K562 (cell line): ENCODE measurements around the gene TCEANC2. TPM values are rescaled to one million over a fixed set of nuclear protein-coding genes. Genes with fewer than 3 reads are reported as not detected.

ENCODE experiments used
- ATAC-seq: fragments of 200-7000 bp; cut with Tn5 transposase; 3 replicates; pipeline ENCODE4 v1.9.1; 2020; ENCODE audit warnings: moderate library complexity
- BruUV-seq: library from RNA; stranded (reverse); fragments of 400-500 nt; replicated peaks from 2 replicates; lab custom pipeline; 2021; lab: Mats Ljungman, UMichigan
- CTCF ChIA-PET: fragments of 300-600 bp; formaldehyde crosslinking; extraction: SDS; loops from one replicate; lab custom pipeline; 2021; ENCODE audit warnings: low intra/inter-chr PET ratio; lab: Yijun Ruan, JAX
- POLR2A ChIA-PET: fragments of 300-600, 350-650 bp; sonication (Branson Sonifier 250); formaldehyde crosslinking; extraction: SDS; loops from one replicate; lab custom pipeline; 2021; ENCODE audit warnings: antibody characterized with exemption, inconsistent platforms; lab: Yijun Ruan, JAX
- DNase-seq, 4 experiments: peaks; one replicate each; pipeline versions ENCODE4 v3.0.0 to v3.0.0-alpha.2; 2011 to 2018; ENCODE audit warnings: low spot score in 3 of 4, mixed read lengths in 3 of 4; ENCODE audit errors: extremely low read depth in 1 of 4
- FAIRE-seq: peaks from 2 replicates; lab custom pipeline; 2011; peaks lifted over from hg19 to GRCh38; lab: Jason Lieb, UNC
- H2AFZ ChIP-seq: 2 replicates; pipeline ENCODE4 v1.6.0; 2011; ENCODE audit warnings: low read depth, low read length, control low read depth, inconsistent platforms
- H3K27ac ChIP-seq: fragments of 200-600 bp; 3 replicates; pipeline ENCODE4 v1.8.0; 2011; ENCODE audit warnings: low read depth, mild to moderate bottlenecking, control low read depth, inconsistent platforms, low read length, moderate library complexity, mixed read lengths; ENCODE audit errors: extremely low read depth
- H3K27me3 ChIP-seq, 2 experiments: fragments of 300-600 bp in 1 of 2; 2 replicates in 1 of 2; 3 replicates in 1 of 2; pipeline versions ENCODE4 v1.6.0 to v1.8.0; 2011; ENCODE audit warnings: inconsistent platforms in 2 of 2, low read length in 2 of 2, mild to moderate bottlenecking in 1 of 2, mixed read lengths in 1 of 2, moderate library complexity in 1 of 2; ENCODE audit not compliant: control insufficient read depth in 2 of 2, insufficient read depth in 2 of 2
- H3K36me3 ChIP-seq: fragments of 300-600 bp; 3 replicates; pipeline ENCODE4 v1.8.0; 2011; ENCODE audit warnings: mild to moderate bottlenecking, low read length, inconsistent platforms; ENCODE audit not compliant: control insufficient read depth, insufficient read depth
- H3K4me1 ChIP-seq, 2 experiments: fragments of 200-600 bp in 1 of 2; replicated peaks in 1 of 2; 2 replicates in 1 of 2; 3 replicates in 1 of 2; pipeline versions ENCODE4 v1.5.1 to v1.8.0; 2011; ENCODE audit warnings: inconsistent platforms in 2 of 2, low read length in 2 of 2, mild to moderate bottlenecking in 1 of 2, mixed read lengths in 1 of 2, moderate library complexity in 1 of 2; ENCODE audit not compliant: control insufficient read depth in 2 of 2, insufficient read depth in 2 of 2
- H3K4me2 ChIP-seq: 2 replicates; pipeline ENCODE4 v1.6.1; 2011; ENCODE audit warnings: low read length, control low read depth, inconsistent platforms, mixed read lengths; ENCODE audit not compliant: insufficient read depth
- H3K4me3 ChIP-seq: fragments of 200-600 bp; sonication (generic), shearing (Covaris generic); 2 replicates; pipeline ENCODE4 v1.5.1; 2016; ENCODE audit warnings: control low read depth, inconsistent platforms
- H3K79me2 ChIP-seq: fragments of 200-600 bp; 3 replicates; pipeline ENCODE4 v1.8.0; 2011; ENCODE audit warnings: low read length, inconsistent platforms; ENCODE audit not compliant: control insufficient read depth, insufficient read depth
- H3K9ac ChIP-seq, 2 experiments: 2 replicates each; pipeline versions ENCODE4 v1.6.0 to v1.6.1; 2011; ENCODE audit warnings: low read depth in 2 of 2, low read length in 2 of 2, control low read depth in 1 of 2, inconsistent platforms in 1 of 2, mild to moderate bottlenecking in 1 of 2, mixed read lengths in 1 of 2; ENCODE audit not compliant: insufficient read depth in 1 of 2
- H3K9me1 ChIP-seq: one replicate; pipeline ENCODE4 v1.6.0; 2011; ENCODE audit warnings: inconsistent platforms, mild to moderate bottlenecking, low read length, moderate library complexity; ENCODE audit not compliant: control insufficient read depth, insufficient read depth
- H3K9me3 ChIP-seq: replicated peaks from 2 replicates; pipeline ENCODE4 v1.5.1; 2011; ENCODE audit warnings: low read depth, low read length, inconsistent platforms; ENCODE audit not compliant: control insufficient read depth, insufficient read depth
- H4K20me1 ChIP-seq: replicated peaks from 2 replicates; pipeline ENCODE4 v1.6.1; 2011; ENCODE audit warnings: low read length, inconsistent platforms, mixed read lengths; ENCODE audit not compliant: control insufficient read depth, insufficient read depth
- BCOR ChIP-seq: fragments of 450-650 bp; IDR thresholded peaks from 2 replicates; pipeline ENCODE4 v1.6.1; 2016
- CAMTA2 ChIP-seq: fragments of 250-450 bp; sonication (Bioruptor Pico); conservative IDR thresholded peaks from 2 replicates; pipeline ENCODE4 v1.5.1; 2022
- CLOCK ChIP-seq: fragments of 250-450 bp; sonication (Bioruptor Pico); IDR thresholded peaks from 2 replicates; pipeline ENCODE4 v1.4.0; 2020; ENCODE audit warnings: mild to moderate bottlenecking, moderate library complexity, borderline replicate concordance
- CTBP1 ChIP-seq: fragments of 450-650 bp; IDR thresholded peaks from 2 replicates; pipeline ENCODE4 v1.6.1; 2016; ENCODE audit warnings: borderline replicate concordance
- DLX4 ChIP-seq: fragments of 250-450 bp; sonication (Bioruptor Pico); IDR thresholded peaks from 2 replicates; pipeline ENCODE4 v1.6.1; 2021; ENCODE audit warnings: mild to moderate bottlenecking
- ESRRA ChIP-seq: fragments of 450-650 bp; IDR thresholded peaks from 2 replicates; pipeline ENCODE4 v1.6.1; 2014; ENCODE audit warnings: low read depth, mild to moderate bottlenecking, moderate library complexity, borderline replicate concordance
- ESRRB ChIP-seq: fragments of 250-450 bp; sonication (Bioruptor Pico); IDR thresholded peaks from 2 replicates; pipeline ENCODE4 v1.5.0; 2020; ENCODE audit warnings: mild to moderate bottlenecking, moderate library complexity, borderline replicate concordance
- HNRNPUL1 ChIP-seq: fragments of 200-400 bp; formaldehyde crosslinking; IDR thresholded peaks from 2 replicates; pipeline ENCODE4 v1.6.1; 2017; ENCODE audit warnings: low read length
- MED1 ChIP-seq: sonication (generic); formaldehyde crosslinking; IDR thresholded peaks from 2 replicates; pipeline ENCODE4 v1.8.1; 2023; ENCODE audit warnings: missing genetic modification reagents, borderline replicate concordance
- MIER1 ChIP-seq: fragments of 450-650 bp; IDR thresholded peaks from 2 replicates; pipeline ENCODE4 v1.6.1; 2016; ENCODE audit warnings: antibody characterized with exemption, mild to moderate bottlenecking, low read depth
- NBN ChIP-seq: fragments of 450-650 bp; IDR thresholded peaks from 2 replicates; pipeline ENCODE4 v1.6.1; 2016; ENCODE audit warnings: low read depth, mild to moderate bottlenecking
- PHB ChIP-seq: fragments of 250-450 bp; sonication (Bioruptor Pico); IDR thresholded peaks from 2 replicates; pipeline ENCODE4 v1.5.0; 2021
- ZFP36 ChIP-seq: fragments of 150-350 bp; IDR thresholded peaks from 2 replicates; pipeline ENCODE4 v1.6.1; 2018; ENCODE audit warnings: low read length, low read depth; ENCODE audit not compliant: partially characterized antibody
- ZNF282 ChIP-seq: sonication (generic); formaldehyde crosslinking; IDR thresholded peaks from 2 replicates; pipeline ENCODE4 v1.8.1; 2023; ENCODE audit warnings: missing genetic modification reagents
- ZNF695 ChIP-seq: fragments of 450-650 bp; formaldehyde crosslinking; IDR thresholded peaks from 2 replicates; pipeline ENCODE4 v1.4.0; 2020; ENCODE audit warnings: mild to moderate bottlenecking, moderate library complexity
- ZNF766 ChIP-seq: fragments of 200-800 bp; sonication (Bioruptor generic); conservative IDR thresholded peaks from 2 replicates; pipeline ENCODE4 v1.6.1; 2016; ENCODE audit warnings: missing genetic modification characterization, missing compliant biosample characterization
- ZNF778 ChIP-seq: fragments of 450-650 bp; formaldehyde crosslinking; IDR thresholded peaks from 2 replicates; pipeline ENCODE4 v1.4.0; 2020; ENCODE audit warnings: mild to moderate bottlenecking, moderate library complexity
- WGBS: fragments of 100-300 bp; shearing (Covaris generic); methylation state at CpG from one replicate; pipeline ENCODE4 v1.1.6; 2016; ENCODE audit warnings: low coverage, mixed read lengths; ENCODE audit not compliant: insufficient coverage; ENCODE audit errors: missing lambda C conversion rate; 5-methylcytosine and 5-hydroxymethylcytosine counted together
- in situ Hi-C: fragments of 300-500 bp; cut with MboI; formaldehyde crosslinking; loops from 4 replicates; pipeline ENCODE4 v1.15.0; 2018; ENCODE audit warnings: inconsistent platforms, mixed read lengths
- intact Hi-C: fragments of 100-400 bp; cut with micrococcal nuclease; formaldehyde crosslinking; loops from 2 replicates; pipeline ENCODE4 v1.14.2; 2022
- polyA plus RNA-seq, 8 experiments: library from polyadenylated mRNA; depleted of rRNA in 4 of 8; stranded (reverse) in 5 of 8; unstranded in 3 of 8; fragments of >200 nt; fragmentation: Nextera tagmentation in 2 of 8; fragmentation: Illumina TruSeq in 1 of 8; extraction: Ambion mirVana in 2 of 8; extraction: Trizol in 1 of 8; gene quantifications; 2 replicates each; pipeline versions ENCODE4 v1.2.1 to v1.2.3, GENCODE V29; 2011 to 2014; ENCODE audit warnings: inconsistent platforms in 1 of 8, missing spikeins in 1 of 8
- total RNA-seq, 7 experiments: library from RNA; depleted of rRNA in 6 of 7; stranded (reverse); fragments of >200 nt in 6 of 7; fragmentation: Illumina TruSeq in 2 of 7; extraction: Trizol in 2 of 7; gene quantifications; 2 replicates each; pipeline versions ENCODE4 v1.2.1 to v1.2.3, GENCODE V29; 2011 to 2021; ENCODE audit warnings: low replicate concordance in 1 of 7

TCEANC2 gene
- total and polyA plus RNA-seq, 9 of the 15 experiments (the other 6 are each of a cell fraction or from before 2014, with no cell fraction given), result 3.3 to 10.2 (median 7.0) TPM

- H3K9me3 ChIP-seq, result no peaks in the 10 kb centered on the region
- FAIRE-seq (no peak), DNase-seq (no peak), ATAC-seq (no peak)
- CTCF ChIA-PET, result no interaction called here
- no peak overlapping the region for H3K9ac ChIP-seq
- BruUV-seq, result no TSS peak
- H2AFZ ChIP-seq, result no peak overlapping the region
- H3K4me1 ChIP-seq, result peaks cover 5 to 6% of the 10 kb centered on the region in 2 experiments; a peak in 3 of 5 replicates
- POLR2A ChIA-PET, result interaction anchor here (0.7 to 0.9 kb wide), 2 partner anchors 9 to 11 kb away, joined by 3 to 4 read pairs; no protein-coding TSS in a partner anchor
- intact Hi-C loops (no loop called here), in situ Hi-C loops (no loop called here)
- no peaks in the 10 kb centered on the region for H3K36me3 ChIP-seq
- TF ChIP-seq ZNF778 (CRISPR knock-in tag), result no peak
- TF ChIP-seq ESRRB (CRISPR knock-in tag), result no peak
- TF ChIP-seq ZNF766 (CRISPR knock-in tag), result no peak
- TF ChIP-seq NBN, result no peak
- no peak for TF ChIP-seq MIER1
- no peak for TF ChIP-seq DLX4 (CRISPR knock-in tag)
- no peak for TF ChIP-seq HNRNPUL1
- no peak for TF ChIP-seq CLOCK (CRISPR knock-in tag)
- TF ChIP-seq BCOR, result no peak
- no peak for TF ChIP-seq CTBP1
- no peak for TF ChIP-seq ESRRA
- TF ChIP-seq ZNF695 (CRISPR knock-in tag), result no peak
- TF ChIP-seq ZNF282 (CRISPR knock-in tag), result no peak
- TF ChIP-seq CAMTA2, result no peak
- no peak for TF ChIP-seq ZFP36
- TF ChIP-seq PHB (CRISPR knock-in tag), result no peak
- no peak for TF ChIP-seq MED1 (CRISPR knock-in tag)
- WGBS, result 45% methylated on average over 10 of the region's 10 CpGs
- H3K27me3 ChIP-seq, result 0 out of 5 replicates have a peak, but pooled peaks cover 0 to 5% of the 10 kb centered on the region in 2 experiments
- no peak overlapping the region for H3K4me2 ChIP-seq
- H3K9me1 ChIP-seq, result no peaks in the 10 kb centered on the region
- no peaks in the 10 kb centered on the region for H4K20me1 ChIP-seq
- no peaks in the 10 kb centered on the region for H3K79me2 ChIP-seq
- H3K27ac ChIP-seq, result no peak overlapping the region
- no peak overlapping the region for H3K4me3 ChIP-seq
Measured at GRCh38 chr1:54110996-54111395, 57.6 kb downstream of the TCEANC2 start.
